Suprapubic skin (tissue), 4 donors: ENCODE results near the gene NFYC.

ENCODE experiments used
- CTCF ChIP-seq, 2 donors: fragments of 200-600 bp in 1 of 2; fragments of 450-650 bp in 1 of 2; sonication (generic) in 1 of 2; IDR thresholded peaks; one replicate each; pipeline ENCODE4 v1.5.1; 2016 to 2019; ENCODE audit warnings: antibody characterized with exemption in 2 of 2, mild to moderate bottlenecking in 1 of 2, moderate library complexity in 1 of 2
- POLR2A ChIP-seq, 2 donors: fragments of 450-650 bp; IDR thresholded peaks; one replicate each; pipeline ENCODE4 v1.6.1; 2017; ENCODE audit warnings: antibody characterized with exemption in 2 of 2, mild to moderate bottlenecking in 2 of 2, moderate library complexity in 2 of 2
- POLR2AphosphoS5 ChIP-seq, 3 donors: sonication (generic); formaldehyde crosslinking; IDR thresholded peaks; one replicate each; pipeline ENCODE4 v1.6.1; 2017; ENCODE audit warnings: antibody characterized with exemption in 3 of 3

GRCh38 chr1:40772146-40772955 is 80.8 kb downstream of the NFYC start:
- TF ChIP-seq CTCF (IDR thresholded peaks at IDR 0.05), result no peak
- TF ChIP-seq POLR2A (IDR thresholded peaks at IDR 0.05), result no peak
- no peak for TF ChIP-seq POLR2AphosphoS5 (IDR thresholded peaks at IDR 0.05)
